NCI-H526 (cell line): ENCODE measurements around the gene NCAPH2.

ENCODE experiments used
- DNase-seq, 2 experiments: peaks; one replicate each; lab custom pipeline; 2025; lab: John Stamatoyannopoulos, UW

The NCAPH2 gene

DNA sequence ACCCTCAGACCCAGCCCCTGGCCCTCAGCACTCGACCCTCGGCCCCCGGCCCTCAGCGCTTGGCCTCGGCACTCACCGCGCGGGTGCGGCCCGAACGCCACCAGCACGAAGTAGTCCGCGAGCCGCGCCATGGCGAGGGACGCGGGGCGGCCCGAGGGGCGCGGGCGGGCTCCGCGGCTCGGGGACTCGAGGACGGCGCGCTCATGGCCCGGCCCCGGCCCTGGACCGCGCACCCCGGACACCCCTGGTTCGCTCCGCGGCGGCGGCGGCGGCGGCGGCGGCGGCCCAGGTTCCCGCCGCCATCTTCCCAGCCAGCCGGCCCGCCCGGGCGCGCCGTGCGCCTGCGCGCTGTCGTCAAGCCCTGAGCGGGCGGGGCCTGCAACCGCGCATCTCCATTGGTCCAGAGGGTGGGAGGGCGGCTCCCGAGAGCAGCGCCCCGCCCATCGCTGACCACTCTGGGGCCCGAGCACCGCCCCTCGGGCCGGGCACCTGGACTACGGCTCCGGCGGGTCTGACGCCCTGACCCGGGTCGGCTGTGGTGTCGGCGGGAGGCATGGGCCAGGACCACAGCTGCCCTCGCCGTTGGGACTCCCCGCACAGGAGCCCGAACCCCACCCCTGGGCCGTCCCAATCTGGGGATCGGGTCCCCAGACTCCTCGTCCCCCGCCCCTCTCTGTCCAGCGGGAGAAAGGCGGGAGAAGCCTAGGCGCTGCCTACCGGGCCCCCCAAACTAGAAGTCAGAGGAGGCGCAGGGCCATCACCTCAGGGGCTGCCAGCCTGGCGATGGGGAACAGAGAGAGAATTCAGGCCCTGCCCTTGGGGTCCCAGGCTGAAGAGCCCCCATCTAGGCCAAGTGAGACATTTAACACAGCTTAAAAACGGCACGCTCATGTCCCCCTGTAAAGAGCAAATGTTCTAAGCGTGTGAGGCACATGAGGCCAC is 33.0 kb upstream of the NCAPH2 start, which contains the start of gene SBF1:
Gene SBF1, minus strand, starts transcription at position 326 of the 942 bp plus-strand sequence. Its CDS starts 195 bp downstream, at position 131.
- peak; percentile 31 to 89 for DNase-seq

DNA sequence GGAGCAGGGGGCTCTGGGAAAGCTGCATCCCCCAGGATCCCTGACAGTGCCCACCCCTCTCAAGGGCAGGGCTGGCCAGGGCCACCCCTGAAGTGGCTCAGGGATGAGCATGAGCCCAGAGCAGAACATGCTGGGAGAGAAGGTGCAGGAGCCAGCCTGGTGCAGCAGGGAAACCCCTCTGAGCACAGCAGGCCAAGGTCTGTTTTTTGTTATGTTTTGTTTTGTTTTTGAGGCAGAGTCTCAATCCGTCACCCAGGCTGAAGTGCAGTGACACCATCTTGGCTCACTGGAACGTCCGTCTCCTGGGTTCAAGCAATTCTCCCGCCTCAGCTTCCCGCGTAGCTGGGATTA is 32.4 kb upstream of the NCAPH2 start:
- no peak for DNase-seq

DNA sequence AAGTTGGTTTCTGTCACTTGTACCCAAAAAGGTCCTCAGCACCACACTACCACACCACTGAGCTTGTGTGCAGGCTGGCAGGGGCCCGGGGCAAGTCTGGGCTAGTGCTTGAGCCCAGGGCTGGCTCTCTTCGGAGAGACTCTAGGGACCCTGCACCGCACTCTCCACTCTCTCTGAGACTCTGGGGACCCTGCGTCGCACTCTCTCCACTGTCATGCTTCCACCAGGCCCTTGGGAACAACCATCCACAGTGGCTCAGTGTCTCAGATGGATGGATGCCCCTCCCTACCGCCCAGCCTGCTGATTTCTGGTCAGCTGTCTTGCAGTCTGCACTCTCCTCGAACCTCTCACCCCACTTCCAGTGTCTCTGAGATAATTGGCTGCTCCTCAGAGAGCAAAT is 31.2 kb upstream of the NCAPH2 start:
- DNase-seq = no peak

DNA sequence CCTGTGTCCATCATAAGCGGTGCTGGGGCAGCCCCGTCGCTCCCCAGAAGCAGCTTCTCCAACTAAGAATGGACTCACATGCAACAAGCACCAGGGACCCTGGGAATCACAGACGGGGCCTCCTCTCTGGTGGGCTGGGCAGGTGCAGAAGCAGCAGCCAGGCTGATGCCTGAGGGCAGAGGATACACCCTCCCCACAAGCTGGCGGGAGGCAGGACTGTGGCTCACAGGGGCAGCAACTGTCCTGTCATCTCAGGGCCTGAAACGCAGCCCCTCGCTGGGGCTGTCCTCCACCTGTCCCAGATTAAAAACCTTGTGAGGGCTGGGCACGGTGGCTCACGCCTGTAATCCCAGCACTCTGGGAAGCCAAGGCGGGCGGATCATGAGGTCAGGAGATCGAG is 30.1 kb upstream of the NCAPH2 start:
- DNase-seq = no peak

DNA sequence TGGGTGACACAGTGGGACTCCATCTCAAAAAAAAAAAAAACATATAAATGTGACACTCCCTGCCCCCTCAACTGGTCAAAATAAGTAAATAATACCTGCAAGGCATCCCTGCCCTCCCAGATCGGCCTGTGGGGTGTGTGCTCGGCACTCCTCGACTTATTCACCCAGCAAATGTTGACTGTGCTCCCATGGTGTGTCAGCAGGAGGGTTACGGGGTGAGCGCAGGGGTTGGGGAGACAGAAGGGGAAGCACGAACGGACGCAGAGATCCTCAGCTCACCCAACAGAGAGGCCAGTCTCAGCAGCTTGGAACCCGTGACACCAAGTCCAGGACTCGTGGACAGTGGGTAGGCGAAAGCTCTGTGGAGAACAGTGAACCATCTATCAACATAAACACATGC is 28.3 kb upstream of the NCAPH2 start:
- DNase-seq = no peak

DNA sequence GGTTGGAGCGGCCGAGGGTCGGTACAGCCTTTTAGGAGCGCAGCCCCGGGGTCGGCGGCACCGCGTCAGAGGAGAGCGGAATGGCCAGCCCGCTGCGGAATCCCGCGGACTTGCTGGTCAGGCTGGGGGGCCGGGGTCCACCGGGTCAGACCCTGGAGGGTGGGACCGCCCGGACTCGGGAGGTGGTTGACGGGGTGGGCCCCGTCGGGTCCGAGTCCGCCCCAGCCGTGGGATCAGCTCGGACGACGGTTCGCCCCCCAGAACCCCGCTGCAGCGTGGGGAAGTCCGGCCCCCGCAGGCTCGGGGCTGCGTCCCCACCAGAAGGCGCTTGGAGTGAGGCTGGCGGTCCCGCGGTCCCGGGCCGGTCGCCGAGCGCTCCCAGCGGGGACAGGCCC is 27.0 kb upstream of the NCAPH2 start:
- no peak for DNase-seq

DNA sequence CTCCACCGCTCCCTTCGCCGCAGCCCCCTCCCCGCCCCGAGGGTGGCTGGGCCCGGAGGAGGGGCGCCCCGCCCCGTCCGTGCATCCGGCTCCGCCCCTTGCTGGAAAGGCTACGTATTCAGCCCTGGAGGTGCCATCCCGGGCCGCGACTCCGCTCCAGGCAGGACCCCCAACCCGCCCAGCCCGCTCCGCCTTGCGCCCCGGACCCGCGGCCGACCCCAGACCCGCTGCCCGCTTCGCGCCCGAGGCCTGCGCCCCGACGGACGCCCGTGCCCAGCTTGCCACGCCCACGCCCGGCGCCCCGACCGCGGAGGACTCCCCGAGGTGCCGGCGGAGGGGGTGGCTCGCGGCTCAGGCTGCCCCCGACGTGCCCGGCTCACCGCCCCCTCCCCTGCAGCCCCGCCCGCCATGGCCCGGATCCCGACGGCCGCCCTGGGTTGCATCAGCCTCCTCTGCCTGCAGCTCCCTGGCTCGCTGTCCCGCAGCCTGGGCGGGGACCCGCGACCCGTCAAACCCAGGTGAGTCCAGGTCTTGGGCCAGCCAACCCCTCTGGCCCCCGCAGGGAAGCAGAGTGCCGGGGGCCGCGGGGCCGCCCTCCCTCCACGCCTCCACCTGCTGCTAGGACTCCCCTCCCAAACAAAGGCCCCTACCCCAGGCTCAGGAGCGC is 26.5 kb upstream of the NCAPH2 start, which contains the start of gene ADM2:
Gene ADM2, plus strand, starts transcription at position 104 of the 667 bp plus-strand sequence. Its CDS starts 305 bp downstream, at position 409.
- peak in 1 of 2 experiments; percentile 31 for DNase-seq

DNA sequence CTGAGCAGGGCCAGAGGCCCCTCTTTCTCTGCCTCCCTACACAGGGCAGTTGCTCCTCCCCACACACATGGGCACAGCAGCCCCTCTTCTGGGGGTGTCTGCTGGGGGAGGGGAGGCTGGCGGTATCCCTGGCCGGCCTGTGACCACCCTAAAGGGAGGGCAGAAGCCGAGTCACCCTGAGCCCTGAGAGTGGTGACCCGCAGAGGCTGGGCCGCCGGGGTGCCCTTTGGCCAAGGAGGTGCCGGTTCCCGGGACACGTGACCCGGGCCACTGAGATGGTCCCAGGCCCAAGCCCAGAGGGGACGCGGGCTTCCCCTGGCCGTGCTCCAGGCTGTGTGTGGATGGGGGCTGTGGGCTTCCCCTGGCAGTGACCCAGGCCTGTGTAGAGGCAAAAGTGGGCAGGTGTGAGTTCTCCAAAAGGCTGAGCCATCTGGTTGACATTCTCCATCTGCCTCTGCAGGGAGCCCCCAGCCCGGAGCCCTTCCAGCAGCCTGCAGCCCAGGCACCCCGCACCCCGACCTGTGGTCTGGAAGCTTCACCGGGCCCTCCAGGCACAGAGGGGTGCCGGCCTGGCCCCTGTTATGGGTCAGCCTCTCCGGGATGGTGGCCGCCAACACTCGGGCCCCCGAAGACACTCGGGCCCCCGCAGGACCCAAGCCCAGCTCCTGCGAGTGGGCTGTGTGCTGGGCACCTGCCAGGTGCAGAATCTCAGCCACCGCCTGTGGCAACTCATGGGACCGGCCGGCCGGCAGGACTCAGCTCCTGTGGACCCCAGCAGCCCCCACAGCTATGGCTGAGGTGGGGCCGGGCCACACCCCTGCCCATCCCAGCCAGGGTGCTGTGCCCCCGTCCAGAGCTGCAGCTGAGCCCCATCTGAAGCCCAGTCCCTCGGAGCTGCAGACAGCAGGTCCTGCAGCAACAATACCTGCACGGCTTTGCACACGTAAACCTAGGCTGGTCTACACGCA is 25.6 kb upstream of the NCAPH2 start:
- no peak for DNase-seq

DNA sequence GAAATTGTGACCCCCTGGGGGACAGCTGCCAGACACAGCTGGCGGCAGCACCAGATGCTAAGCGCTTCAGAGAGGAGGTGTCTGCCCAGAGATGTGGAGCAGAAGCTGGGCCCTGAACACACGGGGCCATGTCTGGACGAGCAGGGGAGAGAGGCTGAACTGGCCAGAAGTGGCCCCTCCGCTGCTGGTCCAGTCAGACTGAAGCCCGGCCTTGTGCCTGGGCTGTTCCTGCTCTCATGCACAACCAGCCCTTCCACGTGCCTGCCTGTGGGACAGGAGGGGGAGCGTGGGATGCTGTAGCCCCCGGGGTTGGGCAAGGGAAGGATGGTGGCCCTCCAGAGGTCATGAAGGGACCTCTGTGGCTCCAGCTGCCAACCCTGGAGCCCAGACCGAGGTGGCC is 24.9 kb upstream of the NCAPH2 start:
- DNase-seq = no peak

DNA sequence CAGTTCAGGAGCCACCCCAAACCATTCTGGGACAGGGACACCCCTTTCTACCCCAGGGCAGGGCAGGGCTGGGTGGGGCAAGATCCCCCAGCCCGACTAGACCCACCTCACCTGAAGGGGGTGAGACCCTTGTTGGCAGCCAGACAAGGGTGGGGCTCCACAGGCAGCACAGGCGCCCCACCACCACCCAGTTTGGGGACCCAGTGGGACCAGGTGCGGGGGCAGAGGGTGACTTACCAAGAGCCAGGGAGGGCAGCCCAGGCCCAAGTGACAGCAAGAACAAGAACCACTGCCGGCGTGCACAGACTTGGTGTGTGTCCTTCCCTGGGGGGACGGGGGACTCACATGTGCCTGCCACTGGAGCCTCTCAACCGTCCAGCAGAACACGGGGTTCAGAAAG is 24.5 kb upstream of the NCAPH2 start:
- no peak for DNase-seq

DNA sequence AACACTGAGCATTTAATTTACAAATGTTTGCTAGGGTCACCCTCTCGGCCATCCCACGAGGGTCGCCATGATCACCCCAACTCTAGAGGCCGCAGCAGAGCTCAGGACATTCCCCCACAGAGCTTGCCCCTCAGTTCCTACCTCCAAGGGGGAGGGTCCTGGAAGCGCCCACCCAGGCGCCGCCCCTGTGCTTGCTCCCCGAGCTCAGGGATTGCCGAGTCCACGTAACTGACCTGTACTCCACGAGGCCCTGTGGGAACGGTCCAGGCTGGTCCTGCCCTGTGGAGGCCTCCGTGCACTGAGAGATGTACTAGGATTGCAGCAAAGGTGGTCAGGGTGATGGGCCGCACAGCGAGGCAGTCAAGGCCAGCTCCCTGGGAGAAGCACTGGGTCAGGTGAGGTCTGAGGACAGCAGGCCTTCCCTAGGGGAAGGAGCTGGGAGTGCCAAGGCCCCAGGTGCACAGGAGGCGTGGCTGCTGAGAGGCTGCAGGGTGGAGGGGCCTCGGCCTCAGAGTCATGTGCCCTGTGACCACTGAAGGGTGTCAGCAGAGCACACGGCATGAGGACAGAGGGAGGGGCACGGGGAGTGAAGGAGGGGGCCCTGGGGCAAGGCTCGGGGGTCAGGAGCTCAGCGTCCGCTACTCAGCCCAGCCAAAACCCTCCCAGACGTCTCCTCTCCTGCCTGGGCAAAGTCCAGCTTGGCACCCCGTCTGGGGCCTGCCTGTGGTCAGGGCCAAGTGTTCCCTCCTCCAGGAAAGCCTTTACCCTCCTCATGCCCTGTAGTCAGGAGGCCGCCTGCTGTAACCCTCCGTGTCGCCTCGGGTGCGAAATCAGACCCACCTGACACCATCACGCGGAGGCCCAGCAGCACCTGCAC is 23.8 kb upstream of the NCAPH2 start:
- no peak for DNase-seq

DNA sequence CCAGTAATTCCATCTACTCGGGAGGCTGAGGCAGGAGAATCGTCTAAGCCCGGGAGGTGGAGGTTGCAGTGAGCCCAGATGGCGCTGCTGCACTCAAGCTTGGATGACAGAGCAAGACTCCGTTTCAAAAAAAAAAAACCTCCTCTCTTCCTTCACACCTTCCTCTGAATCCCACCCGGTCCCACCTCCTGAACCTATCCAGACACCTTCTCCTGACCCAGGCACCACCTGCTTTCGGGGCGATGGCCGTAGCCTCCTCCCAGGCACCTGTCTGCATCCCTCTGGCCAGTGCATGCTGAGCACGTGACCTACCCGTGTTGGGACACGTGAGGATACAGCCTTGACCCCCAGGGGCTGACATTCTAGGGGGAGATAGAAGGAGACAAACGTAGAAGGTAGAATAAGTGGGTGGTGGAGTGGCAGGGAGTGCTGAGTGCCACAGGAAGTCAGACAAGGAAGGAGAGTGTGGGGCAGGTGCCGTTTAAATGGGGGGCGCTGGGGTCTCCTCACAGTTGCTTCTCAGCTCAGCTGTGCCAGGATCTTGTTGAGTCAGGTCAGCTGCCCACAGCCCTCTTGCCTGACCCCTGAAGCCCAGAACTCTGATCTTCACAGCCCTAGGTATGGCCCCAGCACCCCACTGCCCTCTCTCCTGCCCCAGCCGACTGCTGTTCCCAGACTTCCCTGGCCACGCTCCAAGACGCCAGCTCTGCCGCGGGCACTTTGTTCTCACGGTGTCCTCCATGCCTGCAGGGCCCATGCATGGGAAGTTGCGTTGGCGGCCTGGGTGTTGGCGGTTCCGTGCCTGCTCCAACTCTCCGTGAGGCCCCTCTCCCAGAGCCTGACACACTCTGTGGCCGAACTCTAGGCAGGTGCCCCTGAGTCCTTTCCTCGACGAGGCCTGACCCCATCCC is 22.5 kb upstream of the NCAPH2 start:
- DNase-seq = no peak

DNA sequence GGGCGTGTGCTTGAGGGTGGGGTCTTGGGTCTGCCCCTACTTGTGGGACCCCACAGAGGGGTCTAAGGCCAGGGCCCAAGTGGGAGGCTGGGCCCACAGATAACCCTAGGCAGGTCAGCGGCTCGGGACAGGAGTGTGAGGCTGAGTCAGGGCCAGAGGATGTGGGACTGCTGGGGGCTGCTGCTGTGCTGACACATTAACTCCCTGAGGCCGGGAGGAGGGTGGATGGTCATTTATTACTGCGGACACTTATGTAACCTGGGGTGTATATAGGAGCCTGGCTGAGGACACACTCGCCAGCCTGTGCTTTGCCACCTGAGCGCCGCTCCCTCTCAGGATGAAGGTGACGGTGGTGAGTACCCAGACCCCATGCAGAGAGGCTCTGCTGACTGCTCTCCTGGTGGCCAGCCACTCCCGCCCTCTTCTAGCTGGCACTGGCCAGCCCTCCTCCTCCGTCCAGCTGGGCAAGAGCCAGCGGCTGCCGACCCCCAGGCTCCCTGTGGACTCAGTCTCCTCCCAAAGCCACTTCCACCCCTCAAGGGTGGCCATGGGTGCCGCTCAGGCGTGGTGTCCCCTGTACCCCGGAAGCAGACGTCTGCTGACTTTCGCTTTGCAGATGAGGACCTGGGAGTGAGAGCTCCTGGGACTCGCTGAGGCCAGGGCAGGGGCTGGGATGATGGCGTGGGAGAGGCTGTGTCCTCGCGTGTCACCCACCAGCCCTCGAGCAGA is 21.3 kb upstream of the NCAPH2 start, which contains the start of gene MIOX:
Gene MIOX, plus strand, starts transcription at position 299 of the 729 bp plus-strand sequence. Its CDS starts 39 bp downstream, at position 338.
- no peak for DNase-seq

DNA sequence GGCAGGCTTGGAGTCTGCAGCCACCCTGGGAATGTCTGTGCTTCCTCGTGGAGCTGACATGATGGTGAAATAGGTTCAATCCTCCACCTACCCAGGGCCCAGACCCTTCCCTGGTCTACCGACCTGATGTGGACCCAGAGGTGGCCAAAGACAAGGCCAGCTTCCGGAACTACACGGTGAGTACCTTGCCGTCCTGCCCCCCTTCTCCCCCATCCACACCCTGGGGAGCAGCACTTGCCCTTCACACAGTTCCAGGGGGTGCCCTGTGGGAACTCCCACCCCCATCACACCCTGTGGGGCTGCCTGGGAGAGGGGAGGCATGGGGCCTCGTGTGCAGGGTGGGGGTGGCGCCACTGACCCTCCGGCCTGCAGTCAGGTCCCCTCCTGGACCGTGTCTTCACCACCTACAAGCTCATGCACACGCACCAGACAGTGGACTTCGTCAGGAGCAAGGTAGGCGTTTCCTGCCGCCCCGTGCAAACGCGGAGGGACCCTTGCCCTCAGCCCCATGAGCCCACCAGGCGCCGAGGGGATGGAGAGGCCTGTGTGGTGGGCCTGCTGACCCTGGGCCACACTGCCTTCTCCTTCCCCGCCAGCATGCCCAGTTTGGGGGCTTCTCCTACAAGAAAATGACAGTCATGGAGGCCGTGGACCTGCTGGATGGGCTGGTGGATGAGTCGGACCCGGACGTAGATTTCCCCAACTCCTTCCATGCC is 20.6 kb upstream of the NCAPH2 start:
- DNase-seq = no peak

DNA sequence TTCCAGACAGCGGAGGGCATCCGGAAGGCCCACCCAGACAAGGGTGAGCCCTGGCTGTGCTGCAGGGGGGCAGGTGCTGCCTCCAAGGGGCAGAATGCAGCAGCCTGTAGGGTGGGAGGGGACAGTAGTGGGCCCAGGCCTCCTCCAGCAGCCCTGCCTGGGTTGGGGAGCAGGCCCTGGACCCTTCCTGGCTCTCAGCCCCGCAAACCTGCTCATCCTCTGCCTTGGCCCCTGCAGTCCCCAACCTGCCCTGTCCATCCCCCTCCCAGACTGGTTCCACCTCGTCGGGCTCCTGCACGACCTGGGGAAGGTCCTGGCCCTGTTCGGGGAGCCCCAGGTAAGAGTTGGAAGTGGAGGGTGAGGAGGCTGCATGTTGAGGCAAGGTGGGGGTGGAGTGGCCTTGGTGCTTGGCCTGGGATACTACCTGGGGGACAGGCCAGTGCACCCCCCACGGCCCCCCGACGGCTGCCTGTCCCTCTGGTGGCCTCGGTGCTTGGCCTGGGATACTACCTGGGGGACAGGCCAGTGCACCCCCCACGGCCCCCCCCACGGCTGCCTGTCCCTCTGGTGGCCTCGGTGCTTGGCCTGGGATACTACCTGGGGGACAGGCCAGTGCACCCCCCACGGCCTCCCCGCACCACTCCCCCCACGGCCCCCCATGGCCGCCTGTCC is 19.9 kb upstream of the NCAPH2 start:
- DNase-seq = no peak

DNA sequence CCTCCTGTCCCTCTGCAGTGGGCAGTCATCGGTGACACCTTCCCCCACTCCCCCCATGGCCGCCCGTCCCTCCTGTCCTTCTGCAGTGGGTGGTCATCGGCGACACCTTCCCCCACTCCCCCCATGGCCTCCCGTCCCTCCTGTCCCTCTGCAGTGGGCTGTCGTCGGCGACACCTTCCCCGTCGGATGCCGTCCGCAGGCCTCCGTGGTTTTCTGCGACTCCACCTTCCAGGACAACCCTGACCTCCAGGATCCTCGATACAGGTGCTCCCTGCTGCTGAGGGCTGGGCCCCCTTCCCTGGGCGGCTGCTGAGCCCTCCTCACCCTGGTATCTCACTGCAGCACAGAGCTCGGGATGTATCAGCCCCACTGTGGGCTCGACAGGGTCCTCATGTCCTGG is 19.1 kb upstream of the NCAPH2 start:
- no peak for DNase-seq

DNA sequence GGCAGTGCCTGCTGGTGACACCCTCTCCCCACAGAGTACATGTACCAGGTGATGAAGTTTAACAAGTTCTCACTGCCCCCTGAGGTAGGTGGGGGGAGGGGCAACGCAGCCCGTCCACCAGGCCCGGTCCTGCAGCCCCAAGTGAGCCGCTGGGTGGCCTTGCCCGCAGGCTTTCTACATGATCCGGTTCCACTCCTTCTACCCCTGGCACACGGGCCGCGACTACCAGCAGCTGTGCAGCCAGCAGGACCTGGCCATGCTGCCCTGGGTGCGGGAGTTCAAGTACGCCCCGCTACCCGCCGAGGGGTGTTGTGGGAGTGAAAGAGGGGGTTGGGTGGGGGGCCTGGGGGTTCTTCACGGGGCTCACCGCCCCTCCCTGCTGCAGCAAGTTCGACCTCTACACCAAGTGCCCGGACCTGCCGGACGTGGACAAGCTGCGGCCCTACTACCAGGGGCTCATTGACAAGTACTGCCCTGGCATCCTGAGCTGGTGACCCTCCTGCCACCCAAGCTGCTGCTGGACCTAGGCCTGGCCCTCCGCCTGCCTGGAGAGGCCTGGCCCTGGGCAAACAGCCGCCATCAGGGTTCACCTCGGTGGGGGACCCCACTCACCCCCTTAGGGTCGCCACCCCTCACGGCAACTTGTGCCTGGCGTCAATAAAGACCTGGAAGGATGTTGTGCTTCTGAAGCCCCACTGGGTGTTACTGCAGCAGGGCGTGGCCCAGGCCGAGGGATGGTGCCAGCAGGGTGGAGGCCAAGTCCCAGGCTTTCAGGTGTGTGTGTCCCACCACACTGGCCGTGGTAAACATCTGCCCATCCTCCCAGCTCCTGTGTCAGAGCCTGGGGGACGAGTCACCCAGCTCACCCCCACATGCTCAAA is 18.4 kb upstream of the NCAPH2 start:
- no peak for DNase-seq
